ENCODE data around the gene REXO4.
"Not testable (repeated sequence)": the region's sequence is repeated elsewhere in the genome, so short reads cannot be mapped to it uniquely, and the experiment has no call there.

Gene REXO4

GRCh38 chr9:133384736-133385321, 33.0 kb downstream of the REXO4 start:
- Mint-ChIP-seq H3K4me1 (ENCODE audit: low read depth in 2 of 2) (no peaks in the 10 kb centered on the region), H3K27me3 (peaks cover 4 to 9% of the 10 kb centered on the region in 2 donors), H3K4me3 (no peak overlapping the region), H3K9me3 (no peaks in the 10 kb centered on the region), H3K27ac (no peak overlapping the region), H3K36me3 (ENCODE audit: insufficient read depth) (no peaks in the 10 kb centered on the region)
- no peak for DNase-seq
- no peak for ATAC-seq (replicated peaks)

GRCh38 chr9:133383438-133383837, 34.4 kb downstream of the REXO4 start:
- Mint-ChIP-seq H3K9me3 (no peaks in the 10 kb centered on the region), H3K4me1 (ENCODE audit: low read depth in 2 of 2) (no peaks in the 10 kb centered on the region), H3K27ac (no peak overlapping the region), H3K36me3 (ENCODE audit: insufficient read depth) (no peaks in the 10 kb centered on the region), H3K27me3 (no peaks in the 10 kb centered on the region), H3K4me3 (no peak overlapping the region)
- no peak for ATAC-seq (replicated peaks)
- no peak for DNase-seq

- ATAC-seq (replicated peaks) (peak; percentile 50), DNase-seq (no peak)
- no peaks in the 10 kb centered on the region for H3K27me3 Mint-ChIP-seq
- H3K36me3 Mint-ChIP-seq (ENCODE audit: insufficient read depth) = no peaks in the 10 kb centered on the region
- H3K27ac Mint-ChIP-seq = no peak overlapping the region
- no peaks in the 10 kb centered on the region for H3K9me3 Mint-ChIP-seq
- no peak overlapping the region for H3K4me3 Mint-ChIP-seq
- no peaks in the 10 kb centered on the region for H3K4me1 Mint-ChIP-seq (ENCODE audit: low read depth in 2 of 2)
These were observed 35.2 kb downstream of the REXO4 start for GRCh38 chr9:133382507-133383141.

GRCh38 chr9:133380734-133381133, 37.1 kb downstream of the REXO4 start:
- peaks cover 4% of the 10 kb centered on the region for H3K36me3 Mint-ChIP-seq (ENCODE audit: insufficient read depth)
- H3K4me1 Mint-ChIP-seq (ENCODE audit: low read depth in 2 of 2) = no peaks in the 10 kb centered on the region
- H3K27me3 Mint-ChIP-seq = no peaks in the 10 kb centered on the region

GRCh38 chr9:133379153-133380086, 38.4 kb downstream of the REXO4 start:
- Mint-ChIP-seq H3K9me3 (no peaks in the 10 kb centered on the region), H3K4me3 (no peak overlapping the region), H3K27ac (no peak overlapping the region), H3K36me3 (ENCODE audit: insufficient read depth) (peaks cover 14% of the 10 kb centered on the region), H3K4me1 (ENCODE audit: low read depth in 2 of 2) (peaks cover 2 to 9% of the 10 kb centered on the region in 2 donors), H3K27me3 (no peaks in the 10 kb centered on the region)
- no peak for ATAC-seq (replicated peaks)
- DNase-seq = no peak

More at GRCh38 chr9:133380734-133381133, 37.1 kb downstream of the REXO4 start:
- no peak for DNase-seq
- Mint-ChIP-seq H3K4me3 (no peak overlapping the region), H3K9me3 (no peaks in the 10 kb centered on the region), H3K27ac (no peak overlapping the region)
- ATAC-seq (replicated peaks) = no peak

- Mint-ChIP-seq H3K27ac (no peak overlapping the region), H3K27me3 (no peaks in the 10 kb centered on the region)
- ATAC-seq (replicated peaks) = no peak
These were observed 39.3 kb downstream of the REXO4 start for GRCh38 chr9:133378408-133378962.

GRCh38 chr9:133377721-133378216, 40.0 kb downstream of the REXO4 start:
- Mint-ChIP-seq H3K4me1 (ENCODE audit: low read depth in 2 of 2) (peaks cover 2 to 16% of the 10 kb centered on the region in 2 donors), H3K27me3 (no peaks in the 10 kb centered on the region), H3K36me3 (ENCODE audit: insufficient read depth) (peaks cover 29% of the 10 kb centered on the region), H3K4me3 (peak overlapping the region in 1 of 2 donors; percentile 70), H3K27ac (no peak overlapping the region), H3K9me3 (no peaks in the 10 kb centered on the region)
- DNase-seq = no peak
- ATAC-seq (replicated peaks) = no peak

More at GRCh38 chr9:133378408-133378962, 39.3 kb downstream of the REXO4 start:
- H3K4me1 Mint-ChIP-seq (ENCODE audit: low read depth in 2 of 2) = peaks cover 2 to 14% of the 10 kb centered on the region in 2 donors
- no peaks in the 10 kb centered on the region for H3K9me3 Mint-ChIP-seq
- DNase-seq = no peak
- H3K36me3 Mint-ChIP-seq (ENCODE audit: insufficient read depth) = peaks cover 22% of the 10 kb centered on the region
- H3K4me3 Mint-ChIP-seq = no peak overlapping the region

- not testable (repeated sequence) for H3K9me3 Mint-ChIP-seq; DNase-seq; H3K27ac Mint-ChIP-seq; ATAC-seq (replicated peaks); H3K27me3 Mint-ChIP-seq
- H3K4me3 Mint-ChIP-seq = peak overlapping the region; percentile 64 to 70
- peaks cover 7 to 20% of the 10 kb centered on the region in 2 donors for H3K4me1 Mint-ChIP-seq (ENCODE audit: low read depth in 2 of 2)
- peaks cover 34% of the 10 kb centered on the region for H3K36me3 Mint-ChIP-seq (ENCODE audit: insufficient read depth)
These were observed 40.5 kb downstream of the REXO4 start for GRCh38 chr9:133377280-133377679.

GRCh38 chr9:133375724-133376654, 41.8 kb downstream of the REXO4 start, which contains the start of the genes STKLD1 and SURF4:
Gene STKLD1 (plus strand): TSS chr9:133376366. CDS start chr9:133376474, 108 bp downstream.
Gene SURF4 (minus strand): TSS chr9:133376060. CDS start chr9:133375969, 91 bp downstream.
- ATAC-seq (replicated peaks) (peak; percentile 78), DNase-seq (peak; percentile 94 to 96 (median 96))
- H3K27ac Mint-ChIP-seq = peak within 1 kb of the TSS; percentile 97 to 98
- H3K36me3 Mint-ChIP-seq (ENCODE audit: insufficient read depth) = peaks cover 44% of the 10 kb centered on the region
- H3K4me3 Mint-ChIP-seq = peak within 1 kb of the TSS; percentile 93 to 94
- peaks cover 20 to 33% of the 10 kb centered on the region in 2 donors for H3K4me1 Mint-ChIP-seq (ENCODE audit: low read depth in 2 of 2)
- no peaks in the 10 kb centered on the region for H3K27me3 Mint-ChIP-seq
- H3K9me3 Mint-ChIP-seq = no peaks in the 10 kb centered on the region

GRCh38 chr9:133375116-133375723, 42.6 kb downstream of the REXO4 start:
- H3K27ac Mint-ChIP-seq = peak overlapping the region; percentile 97 to 98
- peaks cover 52% of the 10 kb centered on the region for H3K36me3 Mint-ChIP-seq (ENCODE audit: insufficient read depth)
- H3K9me3 Mint-ChIP-seq = no peaks in the 10 kb centered on the region
- peaks cover 28 to 41% of the 10 kb centered on the region in 2 donors for H3K4me1 Mint-ChIP-seq (ENCODE audit: low read depth in 2 of 2)
- DNase-seq (no peak), ATAC-seq (replicated peaks) (no peak)
- H3K4me3 Mint-ChIP-seq = peak overlapping the region; percentile 93 to 94
- H3K27me3 Mint-ChIP-seq = no peaks in the 10 kb centered on the region

GRCh38 chr9:133374612-133375115, 43.1 kb downstream of the REXO4 start:
- ATAC-seq (replicated peaks) (peak; percentile 29), DNase-seq (no peak)
- peaks cover 33 to 47% of the 10 kb centered on the region in 2 donors for H3K4me1 Mint-ChIP-seq (ENCODE audit: low read depth in 2 of 2)

GRCh38 chr9:133372144-133372543, 45.7 kb downstream of the REXO4 start:
- peak overlapping the region; percentile 94 to 97 for H3K27ac Mint-ChIP-seq
- DNase-seq (no peak), ATAC-seq (replicated peaks) (no peak)
- peaks cover 59 to 61% of the 10 kb centered on the region in 2 donors for H3K4me1 Mint-ChIP-seq (ENCODE audit: low read depth in 2 of 2)
- H3K4me3 Mint-ChIP-seq = peak overlapping the region; percentile 93 to 94
- H3K9me3 Mint-ChIP-seq = no peaks in the 10 kb centered on the region
- H3K27me3 Mint-ChIP-seq = no peaks in the 10 kb centered on the region
- H3K36me3 Mint-ChIP-seq (ENCODE audit: insufficient read depth) = peaks cover 79% of the 10 kb centered on the region

More at GRCh38 chr9:133374612-133375115, 43.1 kb downstream of the REXO4 start:
- Mint-ChIP-seq H3K27ac (peak overlapping the region; percentile 97 to 98), H3K27me3 (no peaks in the 10 kb centered on the region), H3K4me3 (peak overlapping the region; percentile 93 to 94), H3K9me3 (no peaks in the 10 kb centered on the region), H3K36me3 (ENCODE audit: insufficient read depth) (peaks cover 57% of the 10 kb centered on the region)

All from effector memory CD8-positive, alpha-beta T cell (primary cell).